SIG-M5 treated with dmso at 0.1 percent for 504 hours (cell line): Measurements from ENCODE around the gene HS3ST3A1.
"Not testable (repeated sequence)": the region's sequence is repeated elsewhere in the genome, so short reads cannot be mapped to it uniquely, and the experiment has no call there.

Experiments used
- DNase-seq: peaks from one replicate; lab custom pipeline; 2025; ENCODE audit not compliant: unreplicated experiment; lab: John Stamatoyannopoulos, UW

Gene HS3ST3A1

DNA sequence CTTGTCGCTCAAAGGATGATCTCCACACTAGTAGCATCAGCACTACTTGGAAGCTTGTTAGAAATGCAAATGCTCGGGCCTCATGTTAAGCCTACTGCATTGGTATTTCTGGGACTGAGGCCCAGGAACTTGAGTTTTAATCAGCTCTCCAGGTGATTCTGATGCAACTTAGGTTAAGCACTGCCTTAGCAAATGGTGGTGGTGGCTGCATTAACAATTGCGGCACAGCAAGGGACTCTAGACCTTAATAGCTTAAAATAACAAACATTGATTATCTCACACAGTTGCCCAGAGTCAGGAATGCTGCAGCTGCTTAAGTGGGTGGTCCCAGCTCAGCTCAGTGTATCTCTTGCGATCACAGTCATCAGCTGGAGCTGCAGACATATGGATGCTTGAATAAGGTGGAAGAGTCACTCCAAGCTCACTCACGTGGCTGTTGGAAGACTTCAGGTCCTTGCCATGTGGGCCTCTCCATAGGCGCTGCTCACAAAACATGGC is 25.8 kb downstream of the HS3ST3A1 start:
- DNase-seq: no peak

GRCh38 chr17:13575466-13575865 is 26.3 kb downstream of the HS3ST3A1 start:
- no peak for DNase-seq

DNA sequence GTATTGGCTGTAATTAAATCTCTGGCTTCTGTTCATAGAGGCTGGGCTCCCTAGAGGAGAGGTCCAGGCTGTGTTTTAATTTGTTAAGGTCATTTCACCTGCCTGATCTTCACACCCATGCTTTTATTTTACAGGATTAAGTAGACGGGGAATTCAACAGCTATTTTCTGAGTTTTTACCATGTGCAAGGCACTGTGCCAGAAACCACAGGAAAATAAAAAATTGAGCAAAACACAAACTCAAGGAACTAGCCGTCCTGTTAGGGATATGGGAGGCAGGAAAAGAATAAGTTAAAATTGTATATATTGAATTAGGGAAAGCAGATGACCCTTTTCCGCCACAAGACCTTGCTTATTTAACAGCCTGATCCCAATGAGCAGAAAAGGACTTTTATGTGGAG is 29.1 kb downstream of the HS3ST3A1 start:
- no peak for DNase-seq

DNA sequence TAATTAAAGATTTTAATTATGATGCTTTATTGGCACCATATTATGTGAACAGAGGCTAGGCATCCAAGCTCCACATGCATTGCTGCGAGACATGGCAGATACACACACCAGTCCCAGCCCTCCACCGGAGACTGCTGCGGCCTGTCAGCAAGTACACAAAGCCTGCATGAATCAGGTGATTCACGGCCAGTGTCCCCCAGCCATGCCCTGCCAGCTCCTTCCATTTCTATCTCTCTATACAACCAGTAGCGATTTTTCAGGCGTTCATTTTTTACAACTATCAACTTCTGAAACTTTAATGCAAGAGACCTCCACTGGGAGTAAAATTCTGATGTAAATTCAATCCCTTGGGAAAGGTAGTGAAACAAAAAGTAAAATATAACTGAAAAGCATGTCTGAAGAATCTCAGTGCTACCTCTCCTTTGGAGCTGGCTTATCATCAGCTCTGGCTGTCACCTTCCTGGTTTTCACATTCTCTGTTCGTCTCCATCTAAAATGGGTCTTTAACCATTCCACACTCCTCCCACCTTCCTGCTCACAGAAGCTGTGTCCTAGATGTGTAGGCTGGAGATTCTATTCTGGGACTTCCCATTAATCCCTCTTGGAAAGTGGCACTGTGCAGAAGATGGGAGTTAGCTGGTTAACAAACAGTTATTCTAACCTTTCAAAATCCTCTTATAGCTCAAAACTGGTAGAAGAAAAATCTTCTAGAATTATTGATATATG is 32.2 kb downstream of the HS3ST3A1 start:
- DNase-seq: no peak

DNA sequence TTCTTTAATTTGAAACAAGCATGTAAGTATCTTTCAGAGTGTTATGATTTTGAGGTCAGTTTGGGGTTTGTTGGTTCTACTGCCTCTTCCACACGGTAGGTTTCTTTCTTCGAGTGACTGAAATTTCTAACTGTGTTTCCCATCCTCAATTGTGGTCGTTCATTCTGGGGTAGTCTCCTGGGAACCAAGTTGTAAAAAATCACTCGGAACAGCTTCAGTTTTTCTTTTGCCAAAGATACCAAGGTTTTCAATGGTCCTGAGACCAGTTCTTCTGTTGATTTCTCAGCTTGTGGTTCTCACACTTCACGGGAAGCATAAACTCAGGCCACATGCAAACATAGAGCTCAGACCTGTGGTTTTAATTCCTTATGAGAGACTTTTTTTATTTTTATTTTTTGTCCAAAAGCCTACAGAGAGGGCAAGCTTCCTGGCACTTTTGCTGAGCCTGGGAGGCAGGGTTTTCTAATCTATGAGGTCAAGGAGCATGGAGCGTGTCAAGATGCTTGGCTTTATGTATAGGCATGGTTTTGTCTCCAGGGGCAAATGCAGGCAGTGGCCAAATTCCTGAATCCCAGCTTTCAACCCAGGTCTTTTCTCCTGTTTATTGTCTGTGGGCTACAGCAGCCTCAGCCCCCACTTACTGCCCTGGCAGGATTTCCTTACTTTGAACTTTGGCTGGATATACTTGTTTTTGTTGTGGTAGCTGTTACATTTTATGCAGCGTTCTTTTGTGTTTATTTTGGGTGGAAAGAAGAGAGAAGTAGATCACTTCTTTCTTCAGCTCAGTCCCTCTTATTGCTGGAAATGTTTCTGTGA is 32.9 kb downstream of the HS3ST3A1 start:
- DNase-seq: no peak

- no peak for DNase-seq
Measured at GRCh38 chr17:13563866-13564265, 37.9 kb downstream of the HS3ST3A1 start.

GRCh38 chr17:13562271-13562800 is 39.4 kb downstream of the HS3ST3A1 start:
- DNase-seq: no peak

DNA sequence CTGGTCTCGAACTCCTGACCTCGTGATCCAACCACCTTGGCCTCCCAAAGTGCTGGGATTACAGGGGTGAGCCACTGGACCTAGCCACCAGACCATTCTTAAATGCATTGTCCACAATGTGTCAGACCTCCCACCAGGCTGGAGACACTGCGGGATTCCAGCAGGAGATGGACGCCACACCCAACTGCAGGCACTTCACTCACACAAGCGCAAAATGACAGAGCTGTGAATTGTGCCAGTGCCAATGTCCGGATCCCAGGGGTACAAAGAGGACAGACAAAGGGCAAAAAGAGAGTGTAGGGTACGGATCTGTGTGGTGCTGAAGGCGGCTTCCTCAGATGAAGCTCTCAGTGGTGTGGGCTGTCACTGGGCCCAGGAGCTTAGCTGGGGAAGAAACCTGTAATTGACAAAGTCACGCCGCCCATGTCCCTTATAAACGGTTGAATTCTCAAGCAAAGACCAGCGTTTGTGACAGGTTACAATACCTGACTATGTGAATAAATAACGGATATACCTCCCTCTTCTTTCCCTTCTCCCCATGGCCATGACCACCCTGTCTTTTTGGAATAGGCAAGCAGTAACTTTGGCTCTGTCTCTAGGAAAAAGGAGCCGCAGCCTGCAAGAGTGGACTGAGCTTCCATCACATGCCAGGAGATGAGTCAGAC is 40.0 kb downstream of the HS3ST3A1 start:
- no peak for DNase-seq

DNA sequence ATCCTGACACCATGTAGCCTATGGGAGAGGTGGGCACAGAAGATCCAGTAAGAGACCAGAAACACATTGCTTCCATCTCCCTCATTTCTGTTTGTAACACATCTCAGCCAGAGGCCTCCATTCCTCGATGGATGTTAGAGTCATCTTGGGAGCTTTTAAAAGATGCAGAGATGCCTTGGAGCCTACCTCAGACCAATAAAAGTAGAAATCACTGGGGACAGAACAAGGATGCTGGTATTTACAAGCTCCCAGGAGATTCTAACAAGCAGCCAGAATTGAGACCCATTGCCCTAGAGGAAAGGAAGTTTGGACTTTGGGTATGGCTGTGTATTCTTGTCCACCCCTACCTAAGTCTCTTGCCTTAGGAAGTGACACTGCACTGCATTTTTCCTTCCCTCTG is 40.8 kb downstream of the HS3ST3A1 start:
- DNase-seq: no peak

DNA sequence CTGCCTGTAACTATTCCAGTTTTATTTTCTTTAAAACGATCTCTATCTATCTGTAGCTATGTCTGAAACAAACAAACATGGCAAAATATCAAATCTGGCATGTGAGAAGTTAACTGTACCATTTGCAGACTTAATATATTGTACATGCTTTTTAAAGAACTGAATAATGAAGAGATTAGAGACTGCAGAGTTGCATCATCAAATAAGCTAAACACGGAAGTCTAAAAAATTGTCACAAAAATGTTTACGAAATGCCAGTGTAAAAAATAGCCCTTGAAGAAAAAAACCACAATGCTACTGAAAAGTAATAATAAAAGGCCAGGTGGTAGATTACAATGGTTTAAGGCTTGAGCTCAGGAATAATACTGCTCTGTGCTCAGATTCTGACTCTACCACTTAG is 43.1 kb downstream of the HS3ST3A1 start:
- no peak for DNase-seq

DNA sequence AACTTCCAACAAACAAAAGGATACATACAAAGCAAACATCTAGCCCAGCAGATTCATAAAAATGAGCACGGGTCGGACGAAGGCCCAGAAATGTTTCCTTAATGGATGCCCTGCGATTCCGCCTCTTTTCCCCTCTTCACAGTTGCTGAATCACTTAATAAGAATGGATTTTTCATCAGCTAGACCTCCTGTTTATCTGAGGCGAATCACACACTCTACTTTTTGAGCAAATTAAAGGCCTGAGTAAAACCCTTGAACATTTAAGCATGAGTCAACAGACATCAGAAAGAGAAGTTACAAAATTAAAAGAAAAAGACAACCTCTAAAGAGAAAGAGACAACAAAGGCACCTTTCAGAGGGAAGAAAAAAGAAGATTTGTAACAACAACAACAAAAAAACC is 44.7 kb downstream of the HS3ST3A1 start:
- no peak for DNase-seq

DNA sequence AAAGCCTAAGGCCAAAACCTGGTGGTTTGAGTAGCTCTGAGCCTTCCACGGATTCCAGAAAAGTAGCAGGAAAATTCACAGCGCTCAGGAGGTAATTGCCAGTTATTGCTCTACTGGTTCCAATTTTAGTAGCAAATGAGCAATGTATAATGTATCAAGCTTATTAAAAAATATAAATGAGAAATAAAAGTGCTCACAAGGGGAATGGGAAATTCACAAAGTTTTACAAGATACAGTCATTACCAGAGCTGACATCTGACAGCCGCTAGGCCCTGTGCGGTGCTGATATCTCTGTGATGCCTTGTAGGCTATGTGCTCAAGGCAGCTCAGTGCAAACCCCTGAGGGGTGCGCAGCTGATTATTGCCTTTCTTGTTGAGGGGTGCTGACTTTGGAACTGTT is 47.5 kb downstream of the HS3ST3A1 start:
- no peak for DNase-seq

- no peak for DNase-seq
Measured at GRCh38 chr17:13550291-13550690, 51.4 kb downstream of the HS3ST3A1 start.

DNA sequence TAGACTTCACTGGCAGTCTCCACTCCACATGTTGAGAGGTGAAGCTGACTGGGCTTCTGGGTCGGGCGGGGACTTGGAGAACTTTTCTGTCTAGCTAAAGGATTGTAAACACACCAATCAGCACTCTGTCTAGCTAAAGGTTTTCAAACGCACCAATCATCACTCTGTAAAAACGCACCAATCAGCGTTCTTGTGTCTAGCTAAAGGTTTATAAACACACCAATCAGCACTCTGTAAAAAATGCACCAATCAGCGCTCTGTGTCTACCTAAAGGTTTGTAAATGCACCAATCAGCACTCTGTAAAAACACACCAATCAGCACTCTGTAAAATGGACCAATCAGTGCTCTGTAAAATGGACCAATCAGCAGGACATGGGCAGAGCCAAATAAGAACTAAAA is 53.2 kb downstream of the HS3ST3A1 start:
- DNase-seq: not testable (repeated sequence)

- no peak for DNase-seq
Measured at GRCh38 chr17:13546851-13547250, 54.9 kb downstream of the HS3ST3A1 start.

DNA sequence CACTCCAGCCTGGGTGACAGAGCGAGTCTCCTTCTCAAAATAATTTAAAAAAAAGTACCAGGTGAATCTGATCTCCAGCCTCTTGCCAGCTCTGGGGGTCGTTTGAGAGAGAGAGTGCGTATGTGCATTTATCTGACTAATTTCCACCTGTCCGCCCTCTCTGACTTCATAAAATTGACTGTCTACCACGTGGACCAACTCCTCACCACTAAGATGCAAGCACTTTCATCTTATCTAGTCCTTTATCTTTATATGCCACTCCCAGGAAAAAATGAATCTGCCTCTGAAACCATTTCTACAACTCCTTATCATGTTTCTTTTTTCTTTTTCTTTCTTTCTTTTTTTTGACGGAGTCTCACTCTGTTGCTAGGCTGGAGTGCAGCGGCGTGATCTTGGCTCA is 55.8 kb downstream of the HS3ST3A1 start:
- DNase-seq: no peak

- DNase-seq: no peak
Measured at GRCh38 chr17:13544765-13545164, 57.0 kb downstream of the HS3ST3A1 start.

DNA sequence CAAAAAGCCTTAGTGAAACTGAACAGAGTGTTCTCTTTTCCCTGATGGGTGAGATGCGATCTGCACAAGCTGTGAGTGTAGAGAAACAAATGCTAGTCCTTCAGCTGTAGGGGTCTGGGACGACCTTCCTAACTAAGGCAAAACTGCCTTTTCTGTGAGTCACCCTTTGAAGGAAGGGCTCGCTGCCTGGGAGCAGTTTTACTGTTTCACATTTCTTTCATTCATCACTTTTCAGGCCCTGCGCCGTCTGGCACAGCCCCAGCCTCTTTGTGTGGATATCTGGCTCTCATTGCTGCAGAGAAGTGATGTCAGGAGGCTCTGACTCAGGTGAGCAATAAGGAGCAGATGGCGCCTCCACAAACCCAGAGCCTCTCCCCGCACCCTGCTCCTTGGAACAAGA is 57.4 kb downstream of the HS3ST3A1 start:
- DNase-seq: no peak

DNA sequence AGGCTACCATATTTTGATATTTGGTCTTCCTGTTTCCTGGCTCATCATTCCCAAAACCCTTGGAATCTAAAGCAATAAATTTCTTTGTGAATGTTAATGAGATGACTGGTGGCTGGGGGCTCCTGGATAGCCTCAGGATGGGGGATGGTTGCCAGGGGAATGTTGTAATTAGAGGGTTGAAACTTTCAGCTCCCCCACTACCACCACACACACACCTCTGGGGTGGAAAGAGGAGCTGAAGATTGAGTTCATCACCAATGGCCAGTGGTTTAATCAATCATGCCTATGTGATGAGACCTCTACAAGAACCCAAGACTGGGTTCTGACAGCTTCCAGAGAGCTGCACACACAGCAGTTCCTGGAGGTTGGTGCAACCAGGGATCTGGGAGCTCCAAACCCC is 59.1 kb downstream of the HS3ST3A1 start:
- no peak for DNase-seq

DNA sequence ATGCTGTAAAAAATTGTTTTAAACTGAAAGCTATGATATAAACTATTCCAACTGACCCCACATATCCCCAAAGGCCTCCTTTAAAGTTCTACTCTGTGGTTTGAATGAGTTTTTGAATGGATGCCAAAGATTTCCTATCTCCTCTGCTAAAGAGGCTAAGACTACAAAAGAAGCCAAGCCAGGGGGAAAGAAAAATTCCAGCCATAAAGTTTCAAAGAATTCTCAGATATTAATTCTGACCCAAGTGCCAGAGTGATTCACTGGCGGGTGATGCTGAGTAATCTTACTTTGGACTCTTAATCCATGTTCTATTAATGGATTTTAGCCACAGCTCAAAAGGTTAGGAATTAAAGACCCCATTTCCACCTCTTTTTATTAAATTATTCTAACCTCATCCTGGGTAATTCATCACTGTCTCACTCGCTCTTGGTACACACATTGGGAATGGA is 60.7 kb downstream of the HS3ST3A1 start:
- DNase-seq: no peak

GRCh38 chr17:13540546-13540945 is 61.2 kb downstream of the HS3ST3A1 start:
- DNase-seq: no peak
